GM19397 (cell line): ENCODE results near the gene TOR1AIP1.
"Not testable (repeated sequence)": the region's sequence is repeated elsewhere in the genome, so short reads cannot be mapped to it uniquely, and the experiment has no call there.

ENCODE experiments used
- ATAC-seq: cut with Tn5 transposase; IDR thresholded peaks from one replicate; pipeline ENCODE4 v1.9.1; 2021; ENCODE audit warnings: mild to moderate bottlenecking, moderate library complexity; ENCODE audit not compliant: unreplicated experiment

Gene TOR1AIP1

GRCh38 chr1:179935909-179936496 is 53.9 kb downstream of the TOR1AIP1 start:
- ATAC-seq, result no peak

DNA sequence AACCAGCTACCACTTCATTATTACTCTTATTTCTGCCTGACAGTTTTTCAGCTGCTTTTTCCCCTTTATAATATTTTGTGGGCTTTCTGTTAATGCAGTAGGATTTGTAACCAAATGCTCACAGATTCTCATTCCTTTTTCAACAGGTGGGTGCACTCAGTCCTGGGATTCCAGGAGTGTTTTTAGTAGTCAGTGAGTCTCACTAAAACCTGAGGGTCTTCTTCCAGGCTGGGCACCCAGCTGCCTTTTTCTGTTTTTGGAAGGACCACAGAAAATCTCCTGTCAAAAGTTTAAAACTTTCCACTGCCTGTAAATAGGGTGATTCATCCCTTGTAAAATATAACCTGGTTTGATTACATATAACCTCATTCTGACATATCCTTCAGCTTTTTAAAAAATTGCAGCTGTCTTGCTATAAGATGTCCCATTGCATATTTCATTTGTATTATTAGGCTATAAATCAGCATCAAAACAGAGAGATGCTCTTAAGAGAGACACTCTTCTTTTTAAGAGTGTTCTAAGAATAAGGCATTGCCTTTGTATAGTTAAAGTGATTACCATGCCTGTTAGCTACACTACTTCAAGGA is 55.7 kb downstream of the TOR1AIP1 start:
- ATAC-seq, result no peak

- no peak for ATAC-seq
Measured at GRCh38 chr1:179938752-179939151, 56.7 kb downstream of the TOR1AIP1 start.

DNA sequence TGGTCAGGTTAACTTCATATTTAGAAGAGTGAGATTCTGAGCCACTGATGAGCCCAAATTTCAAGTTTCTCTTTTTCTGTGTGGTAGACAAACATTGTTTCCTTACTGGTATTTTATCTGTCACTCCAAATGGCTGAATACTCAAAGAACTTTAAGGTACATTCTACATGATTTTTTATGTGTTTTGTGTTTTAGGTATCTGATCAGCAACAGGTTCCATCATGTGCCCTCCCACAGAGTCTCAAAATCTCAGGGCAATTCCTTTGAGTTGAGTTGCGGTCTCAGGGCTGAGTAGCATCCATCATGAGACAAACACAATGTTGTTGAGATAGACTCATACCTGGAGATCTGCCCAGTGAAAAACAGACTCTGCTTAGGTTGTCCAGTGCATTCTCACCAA is 57.9 kb downstream of the TOR1AIP1 start:
- ATAC-seq, result no peak

DNA sequence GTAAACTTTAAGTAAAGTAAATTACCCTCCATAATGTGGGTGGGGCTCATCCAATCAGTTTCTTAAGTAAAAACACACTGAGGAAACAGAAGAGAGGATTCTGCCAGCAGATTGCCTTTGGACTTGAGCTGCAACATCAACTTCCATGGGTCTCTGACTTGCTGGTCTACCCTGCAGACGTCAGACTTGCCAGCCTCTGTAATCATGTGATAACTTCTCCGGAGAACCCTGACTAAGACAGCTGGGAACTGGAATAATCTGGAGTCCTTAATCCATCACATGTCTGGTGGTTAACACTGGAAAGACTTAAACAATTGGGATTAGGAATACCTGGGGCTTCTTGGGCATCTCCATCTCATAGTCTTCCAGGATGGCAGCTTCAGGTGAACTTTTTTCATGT is 59.4 kb downstream of the TOR1AIP1 start:
- ATAC-seq, result no peak

GRCh38 chr1:179950651-179951050 is 68.6 kb downstream of the TOR1AIP1 start:
- ATAC-seq, result no peak

DNA sequence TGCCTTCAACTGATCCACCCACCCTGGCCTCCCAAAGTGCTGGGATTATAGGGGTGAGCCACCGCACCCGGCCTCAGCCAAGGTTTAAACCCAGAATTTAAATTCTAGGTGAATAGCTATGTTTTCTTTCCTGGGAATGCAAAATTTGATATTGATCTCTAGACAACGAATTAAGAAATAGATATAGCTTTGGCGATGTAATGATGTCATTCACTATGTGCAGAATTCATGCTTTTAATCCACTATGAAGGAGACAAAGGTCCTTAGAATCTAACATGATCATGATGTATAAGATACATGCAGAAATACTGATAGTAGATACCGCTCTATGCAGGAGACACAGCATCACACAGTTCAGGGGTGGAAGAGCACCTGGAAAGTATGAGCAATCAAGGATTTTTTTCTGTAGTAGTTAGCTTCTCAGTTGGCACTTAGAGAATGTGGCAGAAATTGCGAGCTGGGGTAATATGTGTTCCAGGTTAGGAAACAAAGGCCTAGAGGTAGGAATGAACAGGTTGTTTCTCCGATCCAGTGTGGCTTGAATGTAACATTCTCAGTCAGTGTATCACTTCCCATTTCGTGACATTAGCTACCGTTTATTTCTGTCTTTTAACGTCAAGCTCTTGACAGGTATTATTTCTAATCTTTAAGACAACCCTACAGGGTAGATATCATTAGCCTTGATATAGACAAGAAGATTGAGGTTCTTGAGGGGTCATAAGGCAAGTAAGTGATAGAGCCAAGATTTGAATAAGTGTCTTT is 69.5 kb downstream of the TOR1AIP1 start:
- no peak for ATAC-seq

- ATAC-seq, result no peak
Measured at GRCh38 chr1:179952186-179952585, 70.1 kb downstream of the TOR1AIP1 start.

- no peak for ATAC-seq
Measured at GRCh38 chr1:179953974-179954492, 71.9 kb downstream of the TOR1AIP1 start.

GRCh38 chr1:179954493-179955286 is 72.6 kb downstream of the TOR1AIP1 start, which contains the start of gene CEP350:
Gene CEP350 (plus strand): TSS chr1:179954810. CDS start chr1:179986182, 31,372 bp downstream.
- peak; percentile 93 for ATAC-seq

GRCh38 chr1:179955287-179955680 is 73.2 kb downstream of the TOR1AIP1 start:
- ATAC-seq, result no peak

- no peak for ATAC-seq
Measured at GRCh38 chr1:179955731-179956130, 73.6 kb downstream of the TOR1AIP1 start.

GRCh38 chr1:179958359-179958758 is 76.3 kb downstream of the TOR1AIP1 start:
- ATAC-seq, result no peak

GRCh38 chr1:179962168-179962567 is 80.1 kb downstream of the TOR1AIP1 start:
- ATAC-seq, result not testable (repeated sequence)

DNA sequence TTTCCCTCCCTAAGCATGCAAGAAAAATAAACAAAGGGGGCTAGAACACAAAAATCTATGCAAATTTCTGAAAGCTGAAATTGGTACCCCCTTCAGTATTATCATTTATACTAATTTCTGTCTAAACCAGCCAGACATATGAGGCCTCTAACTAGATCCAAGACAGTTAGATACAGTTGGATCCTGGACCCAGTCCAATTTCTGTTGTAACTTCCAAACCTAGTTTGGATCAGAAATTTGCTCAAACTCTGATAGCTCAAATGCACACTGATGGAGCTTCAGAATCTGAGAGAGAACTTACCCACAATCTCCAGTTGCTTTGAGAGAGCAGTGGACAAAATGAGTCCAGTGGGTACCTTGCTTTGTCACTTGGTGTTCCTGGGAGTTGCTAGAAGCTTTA is 84.5 kb downstream of the TOR1AIP1 start:
- ATAC-seq, result no peak

DNA sequence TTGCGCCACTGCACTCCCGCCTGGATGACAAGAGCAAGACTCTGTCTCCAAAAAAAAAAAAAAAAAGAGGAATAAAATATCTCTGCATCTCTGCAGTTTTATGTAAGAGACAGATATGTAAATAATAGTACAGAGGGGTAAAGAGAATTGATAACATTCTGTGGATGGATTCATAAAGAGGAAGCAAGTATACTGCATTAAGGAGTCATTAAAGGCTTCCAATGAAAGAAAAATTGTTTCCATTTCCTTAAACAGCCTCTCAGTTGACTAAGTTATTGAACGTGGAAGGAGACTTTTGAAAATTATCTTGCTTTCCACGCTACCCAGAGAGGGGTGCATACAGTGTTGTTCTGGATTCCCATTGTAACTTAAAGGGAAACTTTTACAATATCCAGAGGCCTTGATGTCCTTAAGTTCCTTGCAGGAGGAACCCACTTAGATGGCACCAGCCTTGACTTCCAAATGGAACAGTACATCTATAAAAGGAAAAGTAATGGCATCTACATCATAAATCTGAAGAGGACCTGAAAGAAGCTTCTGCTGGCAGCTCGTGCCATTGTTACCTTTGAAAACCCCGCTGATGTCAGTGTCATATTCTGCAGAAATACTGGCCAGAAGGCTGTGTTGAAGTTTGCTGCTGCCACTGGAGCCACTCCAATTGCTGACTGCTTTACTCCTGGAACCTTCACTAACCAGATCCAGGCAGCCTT is 86.4 kb downstream of the TOR1AIP1 start:
- ATAC-seq, result no peak

- no peak for ATAC-seq
Measured at GRCh38 chr1:179968994-179969919, 87.2 kb downstream of the TOR1AIP1 start.
